ENCODE data around the gene GAS2L1. TPM values are rescaled to one million over a fixed set of nuclear protein-coding genes. Genes with fewer than 3 reads are reported as not detected.

GAS2L1 gene
- total RNA-seq, 1 donor from 2014 or later: 21.6 TPM

DNA sequence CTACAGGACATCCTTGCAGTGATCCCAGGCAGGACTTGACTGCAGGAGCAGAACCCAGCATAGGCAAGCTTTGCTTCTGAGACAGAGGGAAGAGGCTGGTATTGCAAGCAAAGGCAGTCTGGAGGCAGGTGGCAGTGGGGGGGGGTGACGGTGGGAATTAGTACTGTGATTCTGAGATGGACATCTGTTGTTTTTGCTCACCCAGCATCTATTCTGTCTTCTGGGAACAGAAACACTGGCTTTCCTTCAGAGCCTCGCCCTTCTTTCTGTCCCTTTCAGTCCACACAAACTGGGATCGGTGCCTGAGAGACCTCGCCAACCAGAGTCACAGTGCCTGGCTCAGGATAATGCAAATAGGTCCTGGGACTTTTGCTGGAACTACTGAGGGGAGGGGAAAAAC lies 40.2 kb downstream of the GAS2L1 start:
- TF ChIP-seq CTCF (IDR thresholded peaks at IDR 0.05): no peak
- H3K27me3 Mint-ChIP-seq (ENCODE audit: unreplicated experiment): no peaks in the 10 kb centered on the region
- H3K9me3 Mint-ChIP-seq (ENCODE audit: unreplicated experiment): no peaks in the 10 kb centered on the region
- no peak overlapping the region for H3K27ac Mint-ChIP-seq (ENCODE audit: unreplicated experiment)
- no peak for DNase-seq (ENCODE audit: extremely low spot score, unreplicated experiment)
- H3K4me3 Mint-ChIP-seq (ENCODE audit: unreplicated experiment): no peak overlapping the region
- H3K4me1 Mint-ChIP-seq (ENCODE audit: unreplicated experiment): peaks cover 10% of the 10 kb centered on the region
- H3K36me3 Mint-ChIP-seq (ENCODE audit: unreplicated experiment): peaks cover 27% of the 10 kb centered on the region

GRCh38 chr22:29348041-29348440 lies 41.6 kb downstream of the GAS2L1 start:
- Mint-ChIP-seq H3K27me3 (ENCODE audit: unreplicated experiment) (no peaks in the 10 kb centered on the region), H3K36me3 (ENCODE audit: unreplicated experiment) (peaks cover 26% of the 10 kb centered on the region), H3K9me3 (ENCODE audit: unreplicated experiment) (no peaks in the 10 kb centered on the region), H3K4me3 (ENCODE audit: unreplicated experiment) (no peak overlapping the region), H3K27ac (ENCODE audit: unreplicated experiment) (no peak overlapping the region), H3K4me1 (ENCODE audit: unreplicated experiment) (peaks cover 10% of the 10 kb centered on the region)
- no peak for DNase-seq (ENCODE audit: extremely low spot score, unreplicated experiment)
- no peak for TF ChIP-seq CTCF (IDR thresholded peaks at IDR 0.05)

DNA sequence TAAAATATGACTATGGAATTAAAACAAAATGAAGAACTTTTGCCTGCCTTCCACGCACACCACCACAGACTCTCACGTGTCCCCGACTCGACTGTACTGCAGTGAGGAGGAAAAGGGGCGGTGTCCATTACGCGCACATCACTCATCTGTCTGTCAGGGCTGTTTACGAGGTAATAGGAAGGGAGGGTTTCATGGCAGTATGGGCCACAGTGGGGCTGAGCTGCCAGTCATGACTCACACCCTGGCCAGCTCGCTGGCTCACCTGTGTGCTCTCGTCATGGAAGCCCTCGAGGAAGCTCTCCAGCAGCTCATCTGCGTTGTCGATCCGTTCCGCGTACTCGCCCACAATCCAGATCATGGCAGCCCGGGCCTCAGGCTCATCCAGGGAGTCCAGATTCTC lies 42.5 kb downstream of the GAS2L1 start:
- H3K27me3 Mint-ChIP-seq (ENCODE audit: unreplicated experiment): no peaks in the 10 kb centered on the region
- no peak for DNase-seq (ENCODE audit: extremely low spot score, unreplicated experiment)
- no peak for TF ChIP-seq CTCF (IDR thresholded peaks at IDR 0.05)
- H3K27ac Mint-ChIP-seq (ENCODE audit: unreplicated experiment): no peak overlapping the region
- no peaks in the 10 kb centered on the region for H3K9me3 Mint-ChIP-seq (ENCODE audit: unreplicated experiment)
- peaks cover 27% of the 10 kb centered on the region for H3K36me3 Mint-ChIP-seq (ENCODE audit: unreplicated experiment)
- H3K4me1 Mint-ChIP-seq (ENCODE audit: unreplicated experiment): peaks cover 9% of the 10 kb centered on the region
- H3K4me3 Mint-ChIP-seq (ENCODE audit: unreplicated experiment): no peak overlapping the region

- H3K36me3 Mint-ChIP-seq (ENCODE audit: unreplicated experiment): peaks cover 30% of the 10 kb centered on the region
- no peaks in the 10 kb centered on the region for H3K27me3 Mint-ChIP-seq (ENCODE audit: unreplicated experiment)
- DNase-seq (ENCODE audit: extremely low spot score, unreplicated experiment): no peak
- TF ChIP-seq CTCF (IDR thresholded peaks at IDR 0.05): no peak
- H3K9me3 Mint-ChIP-seq (ENCODE audit: unreplicated experiment): no peaks in the 10 kb centered on the region
- H3K27ac Mint-ChIP-seq (ENCODE audit: unreplicated experiment): no peak overlapping the region
- H3K4me3 Mint-ChIP-seq (ENCODE audit: unreplicated experiment): no peak overlapping the region
- no peaks in the 10 kb centered on the region for H3K4me1 Mint-ChIP-seq (ENCODE audit: unreplicated experiment)
These were observed 44.6 kb downstream of the GAS2L1 start for GRCh38 chr22:29351042-29351441.

DNA sequence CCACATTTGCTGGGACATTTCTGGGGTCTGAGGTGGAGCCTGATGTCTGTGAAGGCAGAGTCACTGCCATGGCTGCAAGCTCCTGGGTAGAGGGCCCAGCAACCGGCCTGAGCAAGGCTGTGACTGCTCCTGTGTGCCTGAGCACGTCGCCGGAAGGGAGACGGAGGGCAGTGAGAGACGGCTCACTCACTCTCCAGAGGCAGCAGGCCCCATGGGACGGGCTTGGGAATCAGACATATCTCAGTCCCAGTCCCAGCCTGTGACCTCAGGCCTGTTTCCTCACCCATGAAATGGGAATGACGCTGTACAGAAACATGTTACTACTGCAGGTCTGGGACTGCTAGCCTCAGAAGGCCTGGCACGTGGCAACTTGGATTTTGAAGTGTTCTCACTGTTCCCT lies 45.4 kb downstream of the GAS2L1 start:
- H3K4me1 Mint-ChIP-seq (ENCODE audit: unreplicated experiment): no peaks in the 10 kb centered on the region

More for the DNA sequence above, 45.4 kb downstream of the GAS2L1 start:
- no peak overlapping the region for H3K27ac Mint-ChIP-seq (ENCODE audit: unreplicated experiment)
- TF ChIP-seq CTCF (IDR thresholded peaks at IDR 0.05): no peak
- no peak overlapping the region for H3K4me3 Mint-ChIP-seq (ENCODE audit: unreplicated experiment)
- H3K9me3 Mint-ChIP-seq (ENCODE audit: unreplicated experiment): no peaks in the 10 kb centered on the region
- no peaks in the 10 kb centered on the region for H3K27me3 Mint-ChIP-seq (ENCODE audit: unreplicated experiment)
- DNase-seq (ENCODE audit: extremely low spot score, unreplicated experiment): no peak
- peaks cover 25% of the 10 kb centered on the region for H3K36me3 Mint-ChIP-seq (ENCODE audit: unreplicated experiment)
